Chondrocyte (in vitro differentiated cells): Measurements from ENCODE around the gene CPXM2. TPM values are rescaled to one million over a fixed set of nuclear protein-coding genes. Genes with fewer than 3 reads are reported as not detected.

ENCODE experiments used
- DNase-seq: peaks from one replicate; pipeline ENCODE4 v3.0.0; 2021; ENCODE audit warnings: mixed read lengths, low spot score
- H3K27ac Mint-ChIP-seq: one replicate; pipeline ENCODE4 v1.8.0; 2021; ENCODE audit warnings: mild to moderate bottlenecking, moderate library complexity, mixed read lengths; ENCODE audit not compliant: unreplicated experiment
- H3K27me3 Mint-ChIP-seq: 2 replicates; pipeline ENCODE4 v1.8.0; 2021; ENCODE audit warnings: low read depth, mixed read lengths
- H3K36me3 Mint-ChIP-seq: 2 replicates; pipeline ENCODE4 v1.8.0; 2021; ENCODE audit warnings: low read depth, mixed read lengths
- H3K4me1 Mint-ChIP-seq: 2 replicates; pipeline ENCODE4 v1.8.0; 2021; ENCODE audit warnings: low read depth, mild to moderate bottlenecking, mixed read lengths
- H3K4me3 Mint-ChIP-seq: one replicate; pipeline ENCODE4 v1.8.0; 2021; ENCODE audit warnings: mild to moderate bottlenecking, moderate library complexity, mixed read lengths; ENCODE audit not compliant: unreplicated experiment
- H3K9me3 Mint-ChIP-seq: 2 replicates; pipeline ENCODE4 v1.8.0; 2021; ENCODE audit warnings: low read depth, mixed read lengths
- total RNA-seq: library from RNA; stranded (reverse); gene quantifications from 3 replicates; pipeline ENCODE4 v1.2.1, GENCODE V29; 2021
- TF ChIP-seq, protein P1 (sequence below): fragments of 200-600 bp; sonication (generic); IDR thresholded peaks from 2 replicates; pipeline ENCODE4 v1.5.0; 2021; ENCODE audit warnings: antibody characterized with exemption, mild to moderate bottlenecking, moderate library complexity

Gene CPXM2
- total RNA-seq, 1 donor from 2014 or later: not detected

DNA sequence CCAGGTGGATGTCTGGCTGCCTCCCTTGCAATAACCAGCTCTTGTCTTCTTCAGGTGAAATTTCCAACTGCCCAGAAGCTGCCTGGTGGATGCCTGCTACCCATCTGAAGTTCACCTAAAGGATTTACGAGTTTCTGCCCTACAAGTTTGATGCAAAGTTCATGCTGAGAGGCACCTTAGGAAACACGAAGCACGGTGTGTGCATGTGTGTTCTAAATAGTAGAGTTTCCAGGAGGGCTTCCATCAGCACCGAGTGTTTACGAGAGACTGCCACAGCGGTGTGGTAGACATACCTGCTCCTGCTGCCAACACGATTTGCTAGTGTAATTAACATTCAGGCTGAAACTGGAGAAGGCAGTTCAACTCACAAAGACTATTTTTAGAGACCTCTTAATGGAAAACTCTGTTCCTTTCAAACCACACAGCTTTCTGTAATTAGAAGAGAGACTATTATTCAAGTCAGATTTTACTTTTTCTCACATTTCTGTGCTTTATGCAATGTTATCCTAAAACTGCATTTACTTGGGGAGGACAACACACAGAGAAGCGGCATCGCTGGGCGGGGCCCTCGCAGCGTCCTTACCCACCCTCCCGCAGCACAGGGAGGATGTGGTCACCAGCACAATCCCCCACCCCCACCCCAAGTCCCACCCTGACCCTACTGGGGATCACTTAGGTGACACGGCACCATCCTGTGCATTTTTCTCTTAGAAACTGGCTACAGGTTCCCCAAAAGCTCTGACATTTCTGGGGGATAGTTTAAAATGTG lies 15.5 kb upstream of the CPXM2 start:
- H3K9me3 Mint-ChIP-seq: peaks cover 3% of the 10 kb centered on the region
- no peak overlapping the region for H3K4me3 Mint-ChIP-seq
- H3K36me3 Mint-ChIP-seq: no peaks in the 10 kb centered on the region
- H3K27ac Mint-ChIP-seq: no peak overlapping the region
- H3K4me1 Mint-ChIP-seq: no peaks in the 10 kb centered on the region
- peaks cover 61% of the 10 kb centered on the region for H3K27me3 Mint-ChIP-seq
- TF ChIP-seq, protein P1, sequence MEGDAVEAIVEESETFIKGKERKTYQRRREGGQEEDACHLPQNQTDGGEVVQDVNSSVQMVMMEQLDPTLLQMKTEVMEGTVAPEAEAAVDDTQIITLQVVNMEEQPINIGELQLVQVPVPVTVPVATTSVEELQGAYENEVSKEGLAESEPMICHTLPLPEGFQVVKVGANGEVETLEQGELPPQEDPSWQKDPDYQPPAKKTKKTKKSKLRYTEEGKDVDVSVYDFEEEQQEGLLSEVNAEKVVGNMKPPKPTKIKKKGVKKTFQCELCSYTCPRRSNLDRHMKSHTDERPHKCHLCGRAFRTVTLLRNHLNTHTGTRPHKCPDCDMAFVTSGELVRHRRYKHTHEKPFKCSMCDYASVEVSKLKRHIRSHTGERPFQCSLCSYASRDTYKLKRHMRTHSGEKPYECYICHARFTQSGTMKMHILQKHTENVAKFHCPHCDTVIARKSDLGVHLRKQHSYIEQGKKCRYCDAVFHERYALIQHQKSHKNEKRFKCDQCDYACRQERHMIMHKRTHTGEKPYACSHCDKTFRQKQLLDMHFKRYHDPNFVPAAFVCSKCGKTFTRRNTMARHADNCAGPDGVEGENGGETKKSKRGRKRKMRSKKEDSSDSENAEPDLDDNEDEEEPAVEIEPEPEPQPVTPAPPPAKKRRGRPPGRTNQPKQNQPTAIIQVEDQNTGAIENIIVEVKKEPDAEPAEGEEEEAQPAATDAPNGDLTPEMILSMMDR: no peak
- peak; percentile 55 for DNase-seq

DNA sequence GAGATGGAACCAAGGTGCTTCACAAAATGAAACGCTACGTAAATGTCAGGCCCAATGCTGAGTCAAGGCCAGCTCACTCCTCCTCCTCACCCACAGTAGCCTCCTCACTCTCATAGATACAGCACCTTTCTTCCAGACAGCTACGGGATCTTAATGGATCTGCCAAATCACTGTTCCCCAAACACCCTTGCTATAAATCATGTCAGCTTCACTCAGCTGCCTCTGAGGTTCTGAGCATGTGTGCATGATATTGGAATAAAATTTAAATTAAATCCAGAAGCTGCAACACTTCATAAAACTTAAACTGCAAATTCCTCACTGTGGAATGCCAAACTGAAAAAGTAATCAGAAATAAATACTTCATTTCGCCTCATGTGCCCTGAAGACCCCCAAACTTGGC lies 14.7 kb upstream of the CPXM2 start:
- H3K4me3 Mint-ChIP-seq: no peak overlapping the region
- no peaks in the 10 kb centered on the region for H3K36me3 Mint-ChIP-seq
- peaks cover 3% of the 10 kb centered on the region for H3K9me3 Mint-ChIP-seq
- no peak for DNase-seq
- no peak overlapping the region for H3K27ac Mint-ChIP-seq
- H3K27me3 Mint-ChIP-seq: peaks cover 57% of the 10 kb centered on the region
- TF ChIP-seq, protein P1: no peak
- no peaks in the 10 kb centered on the region for H3K4me1 Mint-ChIP-seq

DNA sequence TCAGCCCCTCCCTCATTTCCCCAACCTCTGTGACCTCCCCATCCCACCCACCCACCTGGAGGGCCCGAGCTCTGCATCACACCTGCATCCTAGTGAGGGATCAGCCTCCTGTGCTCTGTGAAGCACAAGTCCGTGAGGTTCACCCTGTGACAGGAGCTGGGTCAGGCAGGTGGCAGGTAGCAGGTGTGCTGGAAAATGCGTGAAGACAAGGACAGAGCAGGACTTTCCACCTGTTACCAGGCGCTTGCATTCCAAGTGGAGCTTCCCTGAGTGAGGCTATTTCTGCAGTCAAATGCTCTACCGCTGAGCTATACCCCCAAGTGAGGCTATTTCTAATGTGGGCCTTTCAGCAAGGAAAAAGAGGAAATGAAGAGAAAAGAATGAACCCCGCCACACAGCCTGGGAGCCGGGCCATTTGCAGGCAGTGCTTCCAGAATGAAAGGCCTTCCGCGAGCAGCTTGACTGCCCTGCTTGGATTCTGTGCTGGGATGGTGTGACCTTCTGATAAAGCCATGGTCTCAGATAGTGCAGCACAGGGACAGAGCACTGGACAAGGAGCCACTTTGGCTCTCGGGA lies 13.3 kb upstream of the CPXM2 start:
- TF ChIP-seq, protein P1: no peak
- Mint-ChIP-seq H3K4me1 (no peaks in the 10 kb centered on the region), H3K36me3 (no peaks in the 10 kb centered on the region), H3K27ac (no peak overlapping the region), H3K9me3 (peaks cover 9% of the 10 kb centered on the region), H3K4me3 (no peak overlapping the region), H3K27me3 (peaks cover 47% of the 10 kb centered on the region)
- peak; percentile 36 for DNase-seq

DNA sequence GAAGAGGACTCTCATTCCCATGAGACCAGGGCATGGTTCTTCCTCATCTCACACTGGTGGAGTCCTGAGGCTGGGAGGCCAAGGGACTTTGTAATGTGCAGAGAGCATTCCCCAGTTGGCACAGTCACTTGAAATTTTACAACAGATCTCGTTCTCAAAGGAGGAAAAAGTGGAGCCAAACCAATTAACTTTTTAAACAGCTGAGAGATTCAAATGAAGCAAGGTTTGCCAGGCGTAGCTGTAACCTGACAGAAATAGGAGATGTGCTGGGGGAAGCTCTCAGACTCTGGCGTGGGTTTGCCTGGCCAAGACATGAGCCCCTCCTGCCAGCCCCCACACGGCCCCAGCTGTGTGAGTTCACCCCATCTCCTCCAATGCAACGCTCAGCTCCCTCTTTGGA lies 12.0 kb upstream of the CPXM2 start:
- no peaks in the 10 kb centered on the region for H3K4me1 Mint-ChIP-seq
- DNase-seq: no peak
- no peak overlapping the region for H3K27ac Mint-ChIP-seq
- peaks cover 37% of the 10 kb centered on the region for H3K27me3 Mint-ChIP-seq
- H3K36me3 Mint-ChIP-seq: peaks cover 2% of the 10 kb centered on the region
- H3K9me3 Mint-ChIP-seq: peaks cover 16% of the 10 kb centered on the region
- TF ChIP-seq, protein P1: no peak
- no peak overlapping the region for H3K4me3 Mint-ChIP-seq

DNA sequence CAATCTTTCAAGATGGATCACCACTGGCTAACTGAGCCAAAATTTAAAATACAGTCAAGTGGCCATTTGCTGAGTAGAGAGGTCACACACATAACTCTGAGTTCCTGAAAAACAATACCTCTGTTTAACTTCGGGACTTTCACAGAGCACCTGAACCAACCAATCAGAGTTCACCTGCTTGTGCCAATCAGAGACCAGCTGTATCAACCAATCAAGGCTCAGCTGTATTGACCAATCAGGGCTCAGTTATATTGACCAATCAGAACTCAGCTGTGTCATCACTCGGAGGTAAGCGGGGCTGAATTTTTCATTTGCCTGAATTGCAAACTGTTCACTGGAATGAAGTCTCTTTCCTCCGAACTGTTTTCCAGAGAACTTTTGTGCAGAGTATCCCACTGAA lies 10.0 kb upstream of the CPXM2 start:
- no peak overlapping the region for H3K27ac Mint-ChIP-seq
- H3K36me3 Mint-ChIP-seq: peaks cover 2% of the 10 kb centered on the region
- TF ChIP-seq, protein P1: no peak
- H3K27me3 Mint-ChIP-seq: peaks cover 24% of the 10 kb centered on the region
- H3K9me3 Mint-ChIP-seq: peaks cover 16% of the 10 kb centered on the region
- no peak overlapping the region for H3K4me3 Mint-ChIP-seq
- no peak for DNase-seq
- no peaks in the 10 kb centered on the region for H3K4me1 Mint-ChIP-seq
